HFFc6 (cell line): Measurements from ENCODE around the gene CAVIN3. TPM values are rescaled to one million over a fixed set of nuclear protein-coding genes. Genes with fewer than 3 reads are reported as not detected.

Experiments used
- DNase-seq: peaks from one replicate; pipeline ENCODE4 v3.0.0-alpha.2; 2018
- H3K27ac Mint-ChIP-seq: 2 replicates; pipeline ENCODE4 v1.8.0; 2020; ENCODE audit warnings: mild to moderate bottlenecking, mixed read lengths
- H3K27me3 Mint-ChIP-seq: 2 replicates; pipeline ENCODE4 v1.8.0; 2021; ENCODE audit warnings: mild to moderate bottlenecking, moderate library complexity, mixed read lengths; ENCODE audit not compliant: insufficient read depth
- H3K36me3 Mint-ChIP-seq: 2 replicates; pipeline ENCODE4 v1.8.0; 2021; ENCODE audit warnings: low read depth, mixed read lengths
- H3K4me1 Mint-ChIP-seq: 2 replicates; pipeline ENCODE4 v1.8.0; 2020; ENCODE audit warnings: low read depth, mixed read lengths
- H3K4me3 Mint-ChIP-seq: 2 replicates; pipeline ENCODE4 v1.8.0; 2020; ENCODE audit warnings: mild to moderate bottlenecking, moderate library complexity, mixed read lengths
- H3K9me3 Mint-ChIP-seq: 2 replicates; pipeline ENCODE4 v1.8.0; 2020; ENCODE audit warnings: mild to moderate bottlenecking, mixed read lengths
- total RNA-seq, 6 experiments: library from RNA; stranded (reverse); fragmentation: NEBNext Ultra II Directional; extraction: Animal tissue kit (Norgen Biotek cat#: 25700); gene quantifications; 2 replicates in 1 of 6; 3 replicates in 5 of 6; pipeline ENCODE4 v1.2.3, GENCODE V29; 2021
- TF ChIP-seq, protein P1 (sequence below): fragments of 200-600 bp; sonication (generic); IDR thresholded peaks from 2 replicates; pipeline ENCODE4 v1.5.0; 2021; ENCODE audit warnings: antibody characterized with exemption, mild to moderate bottlenecking

Gene CAVIN3
- total RNA-seq, 6 experiments from 2014 or later, result 140 to 235 (median 203) TPM

DNA sequence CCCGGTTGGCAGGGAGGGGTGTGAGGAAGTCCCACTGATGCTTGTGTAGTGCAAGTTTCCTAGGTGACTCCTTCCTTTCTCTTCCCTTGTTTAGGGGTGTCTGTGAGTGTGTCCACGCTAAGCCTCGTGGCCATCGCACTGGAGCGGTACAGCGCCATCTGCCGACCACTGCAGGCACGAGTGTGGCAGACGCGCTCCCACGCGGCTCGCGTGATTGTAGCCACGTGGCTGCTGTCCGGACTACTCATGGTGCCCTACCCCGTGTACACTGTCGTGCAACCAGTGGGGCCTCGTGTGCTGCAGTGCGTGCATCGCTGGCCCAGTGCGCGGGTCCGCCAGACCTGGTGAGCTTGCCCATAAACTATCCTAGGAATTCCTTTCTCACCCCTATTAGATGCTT is 50.3 kb downstream of the CAVIN3 start:
- peaks cover 5% of the 10 kb centered on the region; the same call in 1 of the 2 replicates for H3K4me1 Mint-ChIP-seq
- no peaks in the 10 kb centered on the region for H3K9me3 Mint-ChIP-seq
- peaks cover 12% of the 10 kb centered on the region for H3K27me3 Mint-ChIP-seq
- no peaks in the 10 kb centered on the region for H3K36me3 Mint-ChIP-seq
- H3K27ac Mint-ChIP-seq, result no peak overlapping the region
- TF ChIP-seq, protein P1, sequence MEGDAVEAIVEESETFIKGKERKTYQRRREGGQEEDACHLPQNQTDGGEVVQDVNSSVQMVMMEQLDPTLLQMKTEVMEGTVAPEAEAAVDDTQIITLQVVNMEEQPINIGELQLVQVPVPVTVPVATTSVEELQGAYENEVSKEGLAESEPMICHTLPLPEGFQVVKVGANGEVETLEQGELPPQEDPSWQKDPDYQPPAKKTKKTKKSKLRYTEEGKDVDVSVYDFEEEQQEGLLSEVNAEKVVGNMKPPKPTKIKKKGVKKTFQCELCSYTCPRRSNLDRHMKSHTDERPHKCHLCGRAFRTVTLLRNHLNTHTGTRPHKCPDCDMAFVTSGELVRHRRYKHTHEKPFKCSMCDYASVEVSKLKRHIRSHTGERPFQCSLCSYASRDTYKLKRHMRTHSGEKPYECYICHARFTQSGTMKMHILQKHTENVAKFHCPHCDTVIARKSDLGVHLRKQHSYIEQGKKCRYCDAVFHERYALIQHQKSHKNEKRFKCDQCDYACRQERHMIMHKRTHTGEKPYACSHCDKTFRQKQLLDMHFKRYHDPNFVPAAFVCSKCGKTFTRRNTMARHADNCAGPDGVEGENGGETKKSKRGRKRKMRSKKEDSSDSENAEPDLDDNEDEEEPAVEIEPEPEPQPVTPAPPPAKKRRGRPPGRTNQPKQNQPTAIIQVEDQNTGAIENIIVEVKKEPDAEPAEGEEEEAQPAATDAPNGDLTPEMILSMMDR, result no peak
- DNase-seq, result no peak
- H3K4me3 Mint-ChIP-seq, result no peak overlapping the region

Other genes starting within 250 kb of the CAVIN3 start
- gene OR56B4, start 212.8 kb downstream of the CAVIN3 start, total RNA-seq, result not detected
- gene OR52B2, start 150.2 kb downstream of the CAVIN3 start, total RNA-seq, result not detected
- not detected for gene OR52W1, start 121.3 kb downstream of the CAVIN3 start, total RNA-seq
- gene C11orf42, start 114.9 kb downstream of the CAVIN3 start, total RNA-seq, result not detected
- gene FHIP1B, start 85.9 kb downstream of the CAVIN3 start, total RNA-seq, result 10 to 100 TPM; 12.7 to 15.6 (median 14.7) TPM
- gene CNGA4, start 81.4 kb downstream of the CAVIN3 start, total RNA-seq, result not detected
- gene CCKBR, start 60.7 kb downstream of the CAVIN3 start, total RNA-seq, result not detected
- gene SMPD1, start 70.0 kb upstream of the CAVIN3 start, total RNA-seq, result 100 to 1,000 TPM; 117 to 145 (median 123) TPM
- 10 to 100 TPM; 32.3 to 38.7 (median 35.4) TPM for gene APBB1, start 98.6 kb upstream of the CAVIN3 start, total RNA-seq
- under 1 TPM; 0.29 to 0.76 (median 0.55) TPM for gene HPX, start 120.5 kb upstream of the CAVIN3 start, total RNA-seq
- gene TRIM3, start 153.4 kb upstream of the CAVIN3 start, total RNA-seq, result 10 to 100 TPM; 14.3 to 19.1 (median 17.4) TPM
- gene ARFIP2, start 160.8 kb upstream of the CAVIN3 start, total RNA-seq, result 10 to 100 TPM; 60.9 to 72.4 (median 67.7) TPM
- 10 to 100 TPM; 29.0 to 39.3 (median 31.0) TPM for gene TIMM10B, start 161.0 kb upstream of the CAVIN3 start, total RNA-seq
- gene DNHD1, start 176.8 kb upstream of the CAVIN3 start, total RNA-seq, result 1 to 10 TPM; 1.4 to 2.3 (median 1.6) TPM